OCI-LY3 (cell line): ENCODE results near the gene EME1.

Source experiments
- EZH2phosphoT487 ChIP-seq: fragments of 200-600 bp; shearing (Covaris generic); IDR thresholded peaks from 2 replicates; pipeline ENCODE4 v1.6.1; 2018; ENCODE audit warnings: antibody characterized with exemption, mixed run types, low read depth
- TF ChIP-seq, protein P1 (sequence below): fragments of 200-600, 300-600 bp; sonication (generic); IDR thresholded peaks from 2 replicates; pipeline ENCODE4 v1.5.1; 2014; ENCODE audit warnings: antibody characterized with exemption, low read length, low read depth

GRCh38 chr17:50379351-50380132 lies 6.5 kb downstream of the EME1 start:
- TF ChIP-seq, protein P1, sequence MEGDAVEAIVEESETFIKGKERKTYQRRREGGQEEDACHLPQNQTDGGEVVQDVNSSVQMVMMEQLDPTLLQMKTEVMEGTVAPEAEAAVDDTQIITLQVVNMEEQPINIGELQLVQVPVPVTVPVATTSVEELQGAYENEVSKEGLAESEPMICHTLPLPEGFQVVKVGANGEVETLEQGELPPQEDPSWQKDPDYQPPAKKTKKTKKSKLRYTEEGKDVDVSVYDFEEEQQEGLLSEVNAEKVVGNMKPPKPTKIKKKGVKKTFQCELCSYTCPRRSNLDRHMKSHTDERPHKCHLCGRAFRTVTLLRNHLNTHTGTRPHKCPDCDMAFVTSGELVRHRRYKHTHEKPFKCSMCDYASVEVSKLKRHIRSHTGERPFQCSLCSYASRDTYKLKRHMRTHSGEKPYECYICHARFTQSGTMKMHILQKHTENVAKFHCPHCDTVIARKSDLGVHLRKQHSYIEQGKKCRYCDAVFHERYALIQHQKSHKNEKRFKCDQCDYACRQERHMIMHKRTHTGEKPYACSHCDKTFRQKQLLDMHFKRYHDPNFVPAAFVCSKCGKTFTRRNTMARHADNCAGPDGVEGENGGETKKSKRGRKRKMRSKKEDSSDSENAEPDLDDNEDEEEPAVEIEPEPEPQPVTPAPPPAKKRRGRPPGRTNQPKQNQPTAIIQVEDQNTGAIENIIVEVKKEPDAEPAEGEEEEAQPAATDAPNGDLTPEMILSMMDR, result no peak
- no peak for TF ChIP-seq EZH2phosphoT487
